Heart right ventricle (tissue), 16 donors: ENCODE measurements around the gene OR5AP2. TPM values are rescaled to one million over a fixed set of nuclear protein-coding genes. Genes with fewer than 3 reads are reported as not detected.

Experiments used
- ATAC-seq, 8 donors: fragments of 200-7000 bp; cut with Tn5 transposase; one replicate each; pipeline ENCODE4 v1.9.1; 2020; ENCODE audit warnings: mild to moderate bottlenecking in 8 of 8, moderate library complexity in 8 of 8, moderate number of reproducible peaks in 1 of 8
- DNase-seq, 2 donors: peaks; one replicate each; pipeline ENCODE4 v3.0.0-alpha.2; 2020
- H3K27ac ChIP-seq, 10 donors: fragments of 200-600 bp; sonication (generic) in 2 of 10; one replicate each; pipeline versions ENCODE4 v1.5.0 to v1.8.0; 2020 to 2022; ENCODE audit warnings: mild to moderate bottlenecking in 3 of 10
- H3K27me3 ChIP-seq, 7 donors: fragments of 200-600 bp; one replicate each; pipeline ENCODE4 v1.8.0; 2021 to 2022; ENCODE audit warnings: mild to moderate bottlenecking in 2 of 7
- H3K36me3 ChIP-seq, 9 donors: fragments of 200-600 bp; sonication (generic) in 1 of 9; one replicate each; pipeline versions ENCODE4 v1.5.0 to v1.8.0; 2020 to 2022; ENCODE audit warnings: mild to moderate bottlenecking in 2 of 9
- H3K4me1 ChIP-seq, 9 donors: fragments of 200-600 bp; sonication (generic) in 1 of 9; one replicate each; pipeline versions ENCODE4 v1.5.0 to v1.8.0; 2020 to 2022; ENCODE audit warnings: mild to moderate bottlenecking in 4 of 9
- H3K4me3 ChIP-seq, 10 donors: fragments of 200-600 bp; sonication (generic) in 2 of 10; one replicate each; pipeline versions ENCODE4 v1.5.0 to v1.8.0; 2020 to 2022; ENCODE audit warnings: mild to moderate bottlenecking in 7 of 10, moderate library complexity in 2 of 10
- H3K9me3 ChIP-seq, 11 donors: fragments of 200-600 bp in 10 of 11; sonication (generic) in 2 of 11; one replicate each; pipeline versions ENCODE4 v1.5.0 to v1.8.0; 2013 to 2022; ENCODE audit warnings: mild to moderate bottlenecking in 2 of 11, control low read depth in 1 of 11, moderate library complexity in 1 of 11
- WGBS, 2 donors: extraction: QIAGEN DNeasy Blood & Tissue Kit; methylation state at CpG; one replicate each; pipeline ENCODE4 v1.1.7; 2013; ENCODE audit warnings: inconsistent platforms in 1 of 2; 5-methylcytosine and 5-hydroxymethylcytosine counted together
- intact Hi-C, 10 donors: fragments of 100-400 bp; cut with DNase I; formaldehyde crosslinking; loops; one replicate each; pipeline versions ENCODE4 v1.11.1 to v1.14.2; 2022
- polyA plus RNA-seq, 2 donors: library from polyadenylated mRNA; stranded (reverse); fragments of 200-250 nt; gene quantifications; one replicate each; pipeline ENCODE4 v1.2.3, GENCODE V29; 2013
- total RNA-seq, 10 donors: library from RNA; stranded (reverse); fragmentation: NEBNext Ultra II Directional in 3 of 10; extraction: Animal tissue kit (Norgen Biotek cat#: 25700) in 3 of 10; gene quantifications; one replicate each; pipeline versions ENCODE4 v1.2.1 to v1.2.4, GENCODE V29; 2021 to 2023
- TF ChIP-seq, protein P1 (sequence below), 9 donors: fragments of 200-600 bp; sonication (generic) in 2 of 9; IDR thresholded peaks; one replicate each; pipeline versions ENCODE4 v1.5.0 to v1.8.0; 2021 to 2022; ENCODE audit warnings: antibody characterized with exemption in 9 of 9, mild to moderate bottlenecking in 5 of 9, moderate library complexity in 1 of 9
- donor health status: Arrhythmogenic right ventricular cardiomyopathy.
- donor health status: ischemic (EF 13 %, LVEDD 7.1; RV severe dilation, severe dysfunction).
- donor health status: healthy with polysubstance abuse.
- donor health status: DM: no; HTN: yes; CAD: no.
- donor health status: DM: no; HTN: no; CAD: no.
- donor health status: ischemic (EF 25% LVEDD 6.9; RV normal size, moderate dysfunction).
- donor health status: ischemic (EF 25% LVEDD 5.7; RV mildly dilated, moderate dysfunction).
- donor health status: healthy.
- donor health status: DM: yes; HTN: yes; CAD: no.
- donor health status: Ischemic cardiomyopathy.
- donor health status: ischemic (EF 35%, LVEDD 5.7; RV mildly dilated, moderate dysfunction).
- donor health status: nonischemic (EF 11% LVEDD 7.7; RV severe dilation, severe dysfunction).
- donor health status: DM: yes; HTN: yes; CAD: no.
- donor health status: PGD.
- donor health status: ischemic (EF 29% LVEDD 5.4; RV normal size, mild dysfunction).
- donor health status: nonischemic (EF 23%, LVEDD 6.1; RV moderate dilation, normal function).

Gene OR5AP2
- total and polyA plus RNA-seq, 12 donors, result not detected

GRCh38 chr11:56659755-56660154, 17.5 kb upstream of the OR5AP2 start:
- Histone ChIP-seq H3K9me3 (peaks cover 0 to 13% (median 0%) of the 10 kb centered on the region in 11 donors), H3K27me3 (no peaks in the 10 kb centered on the region), H3K36me3 (no peaks in the 10 kb centered on the region), H3K27ac (no peak overlapping the region), H3K4me3 (no peak overlapping the region), H3K4me1 (no peaks in the 10 kb centered on the region)
- ATAC-seq (no peak), DNase-seq (no peak)
- intact Hi-C loops, result no loop called here
- WGBS, 2 donors, result 14 to 16% methylated on average over 3 of the region's 3 CpGs
- TF ChIP-seq, protein P1, sequence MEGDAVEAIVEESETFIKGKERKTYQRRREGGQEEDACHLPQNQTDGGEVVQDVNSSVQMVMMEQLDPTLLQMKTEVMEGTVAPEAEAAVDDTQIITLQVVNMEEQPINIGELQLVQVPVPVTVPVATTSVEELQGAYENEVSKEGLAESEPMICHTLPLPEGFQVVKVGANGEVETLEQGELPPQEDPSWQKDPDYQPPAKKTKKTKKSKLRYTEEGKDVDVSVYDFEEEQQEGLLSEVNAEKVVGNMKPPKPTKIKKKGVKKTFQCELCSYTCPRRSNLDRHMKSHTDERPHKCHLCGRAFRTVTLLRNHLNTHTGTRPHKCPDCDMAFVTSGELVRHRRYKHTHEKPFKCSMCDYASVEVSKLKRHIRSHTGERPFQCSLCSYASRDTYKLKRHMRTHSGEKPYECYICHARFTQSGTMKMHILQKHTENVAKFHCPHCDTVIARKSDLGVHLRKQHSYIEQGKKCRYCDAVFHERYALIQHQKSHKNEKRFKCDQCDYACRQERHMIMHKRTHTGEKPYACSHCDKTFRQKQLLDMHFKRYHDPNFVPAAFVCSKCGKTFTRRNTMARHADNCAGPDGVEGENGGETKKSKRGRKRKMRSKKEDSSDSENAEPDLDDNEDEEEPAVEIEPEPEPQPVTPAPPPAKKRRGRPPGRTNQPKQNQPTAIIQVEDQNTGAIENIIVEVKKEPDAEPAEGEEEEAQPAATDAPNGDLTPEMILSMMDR (IDR thresholded peaks at IDR 0.05), result no peak

- peaks cover 0 to 3% (median 0%) of the 10 kb centered on the region in 7 donors for H3K27me3 ChIP-seq
- no peaks in the 10 kb centered on the region for H3K36me3 ChIP-seq
- H3K9me3 ChIP-seq, result peaks cover 0 to 4% (median 0%) of the 10 kb centered on the region in 11 donors
- no peaks in the 10 kb centered on the region for H3K4me1 ChIP-seq
- H3K27ac ChIP-seq, result no peak overlapping the region
- 75 to 78% methylated on average over 3 of the region's 3 CpGs for WGBS, 2 donors
- no peak overlapping the region for H3K4me3 ChIP-seq
- TF ChIP-seq, protein P1 (IDR thresholded peaks at IDR 0.05), result no peak
- DNase-seq (no peak), ATAC-seq (no peak)
- intact Hi-C loops, result no loop called here
These were observed 4.7 kb downstream of the OR5AP2 start for GRCh38 chr11:56637500-56637899.

GRCh38 chr11:56636861-56637260, 5.4 kb downstream of the OR5AP2 start:
- Histone ChIP-seq H3K36me3 (no peaks in the 10 kb centered on the region), H3K4me1 (no peaks in the 10 kb centered on the region), H3K27ac (no peak overlapping the region), H3K27me3 (peaks cover 0 to 2% (median 0%) of the 10 kb centered on the region in 7 donors), H3K4me3 (no peak overlapping the region), H3K9me3 (peaks cover 0 to 4% (median 0%) of the 10 kb centered on the region in 11 donors)
- 62 to 75% methylated on average over 2 of the region's 2 CpGs for WGBS, 2 donors
- no peak for ATAC-seq
- TF ChIP-seq, protein P1 (IDR thresholded peaks at IDR 0.05), result no peak
- intact Hi-C loops, result no loop called here
- no peak for DNase-seq

GRCh38 chr11:56632329-56632728, 9.9 kb downstream of the OR5AP2 start:
- 63 to 79% methylated on average over 2 of the region's 2 CpGs for WGBS, 2 donors
- no peak for DNase-seq

More at GRCh38 chr11:56632329-56632728, 9.9 kb downstream of the OR5AP2 start:
- intact Hi-C loops, result no loop called here
- no peak overlapping the region for H3K27ac ChIP-seq
- H3K9me3 ChIP-seq, result no peaks in the 10 kb centered on the region
- H3K4me3 ChIP-seq, result no peak overlapping the region
- TF ChIP-seq, protein P1 (IDR thresholded peaks at IDR 0.05), result no peak
- H3K27me3 ChIP-seq, result no peaks in the 10 kb centered on the region
- no peaks in the 10 kb centered on the region for H3K4me1 ChIP-seq
- no peak for ATAC-seq
- no peaks in the 10 kb centered on the region for H3K36me3 ChIP-seq
